HepG2 (cell line): ENCODE results near the gene FXYD4. TPM values are rescaled to one million over a fixed set of nuclear protein-coding genes. Genes with fewer than 3 reads are reported as not detected.

ENCODE experiments used
- AKNA ChIP-seq: sonication (generic); formaldehyde crosslinking; IDR thresholded peaks from 2 replicates; pipeline ENCODE4 v1.4.0; 2020; ENCODE audit warnings: missing genetic modification reagents, borderline replicate concordance
- ATF7 ChIP-seq, 2 experiments: fragments of 450-650 bp in 1 of 2; sonication (generic) in 1 of 2; formaldehyde crosslinking in 1 of 2; IDR thresholded peaks; 2 replicates each; pipeline versions ENCODE4 v1.4.0 to v1.6.1; 2016 to 2020; ENCODE audit warnings: antibody characterized with exemption in 1 of 2, mild to moderate bottlenecking in 1 of 2, missing genetic modification reagents in 1 of 2
- ELF1 ChIP-seq: sonication (generic); formaldehyde crosslinking; IDR thresholded peaks from 2 replicates; pipeline ENCODE4 v1.4.0; 2020; ENCODE audit warnings: missing genetic modification reagents
- ELF3 ChIP-seq: IDR thresholded peaks from 2 replicates; pipeline ENCODE4 v1.6.1; 2016; ENCODE audit warnings: missing genetic modification reagents, missing compliant biosample characterization
- HNF4A ChIP-seq: sonication (generic); formaldehyde crosslinking; IDR thresholded peaks from 2 replicates; pipeline ENCODE4 v1.4.0; 2020; ENCODE audit warnings: missing genetic modification reagents
- KMT2A ChIP-seq: sonication (generic); formaldehyde crosslinking; IDR thresholded peaks from 2 replicates; pipeline ENCODE4 v1.4.0; 2020; ENCODE audit warnings: missing genetic modification reagents
- PHF21A ChIP-seq: sonication (generic); formaldehyde crosslinking; IDR thresholded peaks from 2 replicates; pipeline ENCODE4 v1.5.0; 2020; ENCODE audit warnings: mild to moderate bottlenecking, missing genetic modification reagents
- POGZ ChIP-seq: sonication (generic); formaldehyde crosslinking; IDR thresholded peaks from 2 replicates; pipeline ENCODE4 v1.4.0; 2020; ENCODE audit warnings: mild to moderate bottlenecking, missing genetic modification reagents
- PRDM10 ChIP-seq: sonication (generic); formaldehyde crosslinking; IDR thresholded peaks from 2 replicates; pipeline ENCODE4 v1.4.0; 2020; ENCODE audit warnings: low read depth, missing genetic modification reagents
- RCOR2 ChIP-seq: IDR thresholded peaks from 2 replicates; pipeline ENCODE4 v1.6.1; 2016; ENCODE audit warnings: missing biosample characterization, missing genetic modification reagents
- TEAD3 ChIP-seq: optimal IDR thresholded peaks from 2 replicates; pipeline ENCODE3; 2016; ENCODE audit warnings: borderline replicate concordance
- THAP11 ChIP-seq: IDR thresholded peaks from 2 replicates; pipeline ENCODE4 v1.6.1; 2016; ENCODE audit warnings: missing biosample characterization, missing genetic modification reagents
- TP53 ChIP-seq: sonication (generic); formaldehyde crosslinking; conservative IDR thresholded peaks from 2 replicates; pipeline ENCODE4 v1.4.0; 2020; ENCODE audit warnings: missing genetic modification reagents
- YEATS2 ChIP-seq: sonication (generic); formaldehyde crosslinking; IDR thresholded peaks from 2 replicates; pipeline ENCODE4 v1.4.0; 2020; ENCODE audit warnings: missing genetic modification reagents, borderline replicate concordance
- ZFX ChIP-seq: sonication (generic); formaldehyde crosslinking; IDR thresholded peaks from 2 replicates; pipeline ENCODE4 v1.4.0; 2020; ENCODE audit warnings: mild to moderate bottlenecking, low read depth, missing genetic modification reagents, moderate library complexity
- ZNF362 ChIP-seq: sonication (generic); formaldehyde crosslinking; IDR thresholded peaks from 2 replicates; pipeline ENCODE4 v1.4.0; 2020; ENCODE audit warnings: missing genetic modification reagents, mild to moderate bottlenecking, borderline replicate concordance
- ZNF468 ChIP-seq: sonication (generic); formaldehyde crosslinking; IDR thresholded peaks from 2 replicates; pipeline ENCODE4 v1.8.0; 2022; ENCODE audit warnings: mild to moderate bottlenecking, moderate library complexity, missing genetic modification reagents
- ZNF629 ChIP-seq: sonication (generic); formaldehyde crosslinking; conservative IDR thresholded peaks from 2 replicates; pipeline ENCODE4 v1.5.0; 2020; ENCODE audit warnings: missing genetic modification reagents
- polyA plus RNA-seq, 8 experiments: library from polyadenylated mRNA; depleted of rRNA in 3 of 8; stranded (reverse) in 7 of 8; unstranded in 1 of 8; fragments of >200 nt; fragmentation: Illumina TruSeq in 4 of 8; extraction: Trizol in 4 of 8; gene quantifications; 2 replicates each; pipeline versions ENCODE4 v1.2.1 to v1.2.3, GENCODE V29; 2011 to 2016; ENCODE audit warnings: low read depth in 4 of 8, missing spikeins in 1 of 8, mixed read lengths in 1 of 8; ENCODE audit not compliant: insufficient read depth in 1 of 8
- total RNA-seq, 5 experiments: library from RNA; depleted of rRNA; stranded (reverse); fragments of >200 nt; fragmentation: Illumina TruSeq; extraction: Trizol; gene quantifications; 2 replicates each; pipeline ENCODE4 v1.2.3, GENCODE V29; 2016; ENCODE audit warnings: low read depth in 1 of 5

Gene FXYD4
- total and polyA plus RNA-seq, 2 of the 13 experiments (the other 11 are each of a cell fraction or from before 2014, with no cell fraction given): not detected

- peak; percentile 42; the same call in 1 of the 2 replicates for TF ChIP-seq ATF7 (IDR thresholded peaks at IDR 0.05)
- peak; percentile 61; the same call in 1 of the 2 replicates for TF ChIP-seq ATF7 (CRISPR knock-in tag; IDR thresholded peaks at IDR 0.05)
- TF ChIP-seq ZNF362 (CRISPR knock-in tag): peak; percentile 24; the same call in 1 of the 2 replicates
- TF ChIP-seq PHF21A (CRISPR knock-in tag): 0 out of 2 replicates have a peak, but pooled peaks have one; percentile 41
- no peak for TF ChIP-seq ZNF468 (CRISPR knock-in tag)
- peak; percentile 44; the same call in 1 of the 2 replicates for TF ChIP-seq KMT2A (CRISPR knock-in tag)
- peak; percentile 55; the same call in 1 of the 2 replicates for TF ChIP-seq THAP11 (CRISPR knock-in tag)
- peak; percentile 70 for TF ChIP-seq TEAD3
- TF ChIP-seq ELF3 (CRISPR knock-in tag): peak; percentile 32; the same call in 1 of the 2 replicates
- TF ChIP-seq ELF1: 0 out of 2 replicates have a peak, but pooled peaks have one; percentile 10
- peak; percentile 79; the same call in 1 of the 2 replicates for TF ChIP-seq RCOR2 (CRISPR knock-in tag)
- no peak for TF ChIP-seq TP53 (CRISPR knock-in tag)
- no peak for TF ChIP-seq AKNA (CRISPR knock-in tag)
- 0 out of 2 replicates have a peak, but pooled peaks have one; percentile 15 for TF ChIP-seq YEATS2 (CRISPR knock-in tag)
- TF ChIP-seq ZFX: peak; percentile 59
- peak; percentile 79 for TF ChIP-seq HNF4A
- 0 out of 2 replicates have a peak, but pooled peaks have one; percentile 26 for TF ChIP-seq PRDM10 (CRISPR knock-in tag)
- 0 out of 2 replicates have a peak, but pooled peaks have one; percentile 7 for TF ChIP-seq ZNF629 (CRISPR knock-in tag)
- 0 out of 2 replicates have a peak, but pooled peaks have one; percentile 19 for TF ChIP-seq POGZ (CRISPR knock-in tag)
Measured at GRCh38 chr10:43399320-43400310, 28.2 kb downstream of the FXYD4 start (continued).
